HepG2 (cell line): ENCODE results near the gene ATG2A. TPM values are rescaled to one million over a fixed set of nuclear protein-coding genes. Genes with fewer than 3 reads are reported as not detected.

Source experiments
- ARNT2 ChIP-seq: sonication (generic); formaldehyde crosslinking; IDR thresholded peaks from 2 replicates; pipeline ENCODE4 v1.8.0; 2022; ENCODE audit warnings: mild to moderate bottlenecking, low read depth, missing genetic modification reagents, moderate library complexity
- CHCHD3 ChIP-seq: sonication (generic); formaldehyde crosslinking; IDR thresholded peaks from 2 replicates; pipeline ENCODE4 v1.8.0; 2022; ENCODE audit warnings: mild to moderate bottlenecking, missing genetic modification reagents, moderate library complexity
- ELF3 ChIP-seq: IDR thresholded peaks from 2 replicates; pipeline ENCODE4 v1.6.1; 2016; ENCODE audit warnings: missing genetic modification reagents, missing compliant biosample characterization
- GMEB2 ChIP-seq: IDR thresholded peaks from 2 replicates; pipeline ENCODE4 v1.6.1; 2016; ENCODE audit warnings: missing biosample characterization, missing genetic modification reagents, low read depth
- KMT2B ChIP-seq: IDR thresholded peaks from 2 replicates; pipeline ENCODE4 v1.6.1; 2016; ENCODE audit warnings: missing genetic modification reagents, missing compliant biosample characterization
- MAZ ChIP-seq, 2 experiments: sonication (generic) in 1 of 2; formaldehyde crosslinking in 1 of 2; IDR thresholded peaks; 2 replicates each; pipeline versions ENCODE4 v1.5.0 to v1.6.1; 2012 to 2020; ENCODE audit warnings: low read depth in 2 of 2, mild to moderate bottlenecking in 2 of 2, borderline replicate concordance in 1 of 2, improper control_type of control experiment in 1 of 2, low read length in 1 of 2, missing genetic modification reagents in 1 of 2, moderate library complexity in 1 of 2
- MYNN ChIP-seq: sonication (generic); formaldehyde crosslinking; IDR thresholded peaks from 2 replicates; pipeline ENCODE4 v1.4.0; 2020; ENCODE audit warnings: mild to moderate bottlenecking, low read depth, missing genetic modification reagents
- NCOA1 ChIP-seq: sonication (generic); formaldehyde crosslinking; IDR thresholded peaks from 2 replicates; pipeline ENCODE4 v1.9.0; 2021; ENCODE audit warnings: missing genetic modification reagents
- NONO ChIP-seq, 2 experiments: fragments of 450-650 bp in 1 of 2; sonication (generic) in 1 of 2; formaldehyde crosslinking in 1 of 2; IDR thresholded peaks in 1 of 2; conservative IDR thresholded peaks in 1 of 2; 2 replicates each; pipeline versions ENCODE4 v1.6.1 to v1.8.0; 2017 to 2022; ENCODE audit warnings: mild to moderate bottlenecking in 1 of 2, missing genetic modification reagents in 1 of 2, moderate library complexity in 1 of 2
- REST ChIP-seq, 2 experiments: IDR thresholded peaks; 2 replicates each; pipeline ENCODE4 v1.6.1; 2011 to 2012; ENCODE audit warnings: low read length in 2 of 2, borderline replicate concordance in 1 of 2, low read depth in 1 of 2, mild to moderate bottlenecking in 1 of 2, moderate library complexity in 1 of 2
- RXRA ChIP-seq: sonication (generic); formaldehyde crosslinking; IDR thresholded peaks from 2 replicates; pipeline ENCODE4 v1.5.1; 2020; ENCODE audit warnings: missing genetic modification reagents
- TERF1 ChIP-seq: sonication (generic); formaldehyde crosslinking; IDR thresholded peaks from 2 replicates; pipeline ENCODE4 v1.8.0; 2022; ENCODE audit warnings: mild to moderate bottlenecking, missing genetic modification reagents, moderate library complexity
- TMF1 ChIP-seq: sonication (generic); formaldehyde crosslinking; IDR thresholded peaks from 2 replicates; pipeline ENCODE4 v1.8.1; 2022; ENCODE audit warnings: low read depth, missing genetic modification reagents
- TOPORS ChIP-seq: sonication (generic); formaldehyde crosslinking; IDR thresholded peaks from 2 replicates; pipeline ENCODE4 v1.8.0; 2023; ENCODE audit warnings: mild to moderate bottlenecking, missing genetic modification reagents
- ZMYM4 ChIP-seq: sonication (generic); formaldehyde crosslinking; IDR thresholded peaks from 2 replicates; pipeline ENCODE4 v1.8.1; 2023; ENCODE audit warnings: mild to moderate bottlenecking, missing genetic modification reagents
- ZNF256 ChIP-seq: sonication (generic); formaldehyde crosslinking; conservative IDR thresholded peaks from 2 replicates; pipeline ENCODE4 v1.4.0; 2020; ENCODE audit warnings: missing genetic modification reagents
- ZNF740 ChIP-seq: sonication (generic); formaldehyde crosslinking; IDR thresholded peaks from 2 replicates; pipeline ENCODE4 v1.4.0; 2020; ENCODE audit warnings: missing genetic modification reagents
- polyA plus RNA-seq, 8 experiments: library from polyadenylated mRNA; depleted of rRNA in 3 of 8; stranded (reverse) in 7 of 8; unstranded in 1 of 8; fragments of >200 nt; fragmentation: Illumina TruSeq in 4 of 8; extraction: Trizol in 4 of 8; gene quantifications; 2 replicates each; pipeline versions ENCODE4 v1.2.1 to v1.2.3, GENCODE V29; 2011 to 2016; ENCODE audit warnings: low read depth in 4 of 8, missing spikeins in 1 of 8, mixed read lengths in 1 of 8; ENCODE audit not compliant: insufficient read depth in 1 of 8
- total RNA-seq, 5 experiments: library from RNA; depleted of rRNA; stranded (reverse); fragments of >200 nt; fragmentation: Illumina TruSeq; extraction: Trizol; gene quantifications; 2 replicates each; pipeline ENCODE4 v1.2.3, GENCODE V29; 2016; ENCODE audit warnings: low read depth in 1 of 5
- TF ChIP-seq, protein P1 (sequence below): sonication (generic); formaldehyde crosslinking; IDR thresholded peaks from 2 replicates; pipeline ENCODE4 v1.4.0; 2020; ENCODE audit warnings: missing genetic modification reagents, borderline replicate concordance
- TF ChIP-seq, protein P2 (sequence below): IDR thresholded peaks from 2 replicates; pipeline ENCODE4 v1.6.1; 2012; ENCODE audit warnings: inconsistent platforms
- TF ChIP-seq, protein P3 (sequence below): IDR thresholded peaks from 2 replicates; pipeline ENCODE4 v1.6.1; 2016; ENCODE audit warnings: low read depth

ATG2A gene
- total and polyA plus RNA-seq, 2 of the 13 experiments (the other 11 are each of a cell fraction or from before 2014, with no cell fraction given), result 6.7 to 8.0 TPM

- TF ChIP-seq, protein P1, sequence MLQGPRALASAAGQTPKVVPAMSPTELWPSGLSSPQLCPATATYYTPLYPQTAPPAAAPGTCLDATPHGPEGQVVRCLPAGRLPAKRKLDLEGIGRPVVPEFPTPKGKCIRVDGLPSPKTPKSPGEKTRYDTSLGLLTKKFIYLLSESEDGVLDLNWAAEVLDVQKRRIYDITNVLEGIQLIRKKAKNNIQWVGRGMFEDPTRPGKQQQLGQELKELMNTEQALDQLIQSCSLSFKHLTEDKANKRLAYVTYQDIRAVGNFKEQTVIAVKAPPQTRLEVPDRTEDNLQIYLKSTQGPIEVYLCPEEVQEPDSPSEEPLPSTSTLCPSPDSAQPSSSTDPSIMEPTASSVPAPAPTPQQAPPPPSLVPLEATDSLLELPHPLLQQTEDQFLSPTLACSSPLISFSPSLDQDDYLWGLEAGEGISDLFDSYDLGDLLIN (CRISPR knock-in tag), result no peak
- TF ChIP-seq KMT2B (CRISPR knock-in tag) (no peak), TMF1 (no peak), ARNT2 (CRISPR knock-in tag) (no peak; the same call in 1 of the 2 replicates), TERF1 (no peak), ZNF256 (CRISPR knock-in tag) (0 out of 2 replicates have a peak, but pooled peaks have one; percentile 17), ZMYM4 (0 out of 2 replicates have a peak, but pooled peaks have one; percentile 12), MYNN (CRISPR knock-in tag) (no peak), CHCHD3 (CRISPR knock-in tag) (peak; percentile 21; the same call in 1 of the 2 replicates), NONO (IDR thresholded peaks at IDR 0.05) (no peak), NONO (CRISPR knock-in tag; conservative IDR thresholded peaks at IDR 0.05) (no peak; the same call in 1 of the 2 replicates), MAZ (IDR thresholded peaks at IDR 0.05; ENCODE audit: borderline replicate concordance, low read depth, low read length) (no peak), MAZ (CRISPR knock-in tag; IDR thresholded peaks at IDR 0.05; ENCODE audit: low read depth) (no peak), NCOA1 (CRISPR knock-in tag) (no peak; the same call in 1 of the 2 replicates), GMEB2 (CRISPR knock-in tag) (no peak), ELF3 (CRISPR knock-in tag) (no peak), REST (IDR thresholded peaks at IDR 0.05; ENCODE audit: borderline replicate concordance in 1 of 2, low read depth in 1 of 2, low read length in 2 of 2) (no peak), TOPORS (CRISPR knock-in tag) (no peak), RXRA (CRISPR knock-in tag) (peak; percentile 14), ZNF740 (CRISPR knock-in tag) (no peak)
- TF ChIP-seq, protein P2, sequence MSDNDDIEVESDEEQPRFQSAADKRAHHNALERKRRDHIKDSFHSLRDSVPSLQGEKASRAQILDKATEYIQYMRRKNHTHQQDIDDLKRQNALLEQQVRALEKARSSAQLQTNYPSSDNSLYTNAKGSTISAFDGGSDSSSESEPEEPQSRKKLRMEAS, result no peak
- TF ChIP-seq, protein P3, sequence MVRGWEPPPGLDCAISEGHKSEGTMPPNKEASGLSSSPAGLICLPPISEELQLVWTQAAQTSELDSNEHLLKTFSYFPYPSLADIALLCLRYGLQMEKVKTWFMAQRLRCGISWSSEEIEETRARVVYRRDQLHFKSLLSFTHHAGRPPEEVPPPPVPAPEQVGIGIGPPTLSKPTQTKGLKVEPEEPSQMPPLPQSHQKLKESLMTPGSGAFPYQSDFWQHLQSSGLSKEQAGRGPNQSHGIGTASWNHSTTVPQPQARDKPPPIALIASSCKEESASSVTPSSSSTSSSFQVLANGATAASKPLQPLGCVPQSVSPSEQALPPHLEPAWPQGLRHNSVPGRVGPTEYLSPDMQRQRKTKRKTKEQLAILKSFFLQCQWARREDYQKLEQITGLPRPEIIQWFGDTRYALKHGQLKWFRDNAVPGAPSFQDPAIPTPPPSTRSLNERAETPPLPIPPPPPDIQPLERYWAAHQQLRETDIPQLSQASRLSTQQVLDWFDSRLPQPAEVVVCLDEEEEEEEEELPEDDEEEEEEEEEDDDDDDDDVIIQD (CRISPR knock-in tag), result no peak
Observed at GRCh38 chr11:64878223-64878493, 38.9 kb downstream of the ATG2A start (continued).
